22Rv1 (cell line): ENCODE measurements around the gene RAB31.

Experiments
- CTCF ChIP-seq: fragments of 450-650 bp; IDR thresholded peaks from 2 replicates; pipeline ENCODE4 v1.5.1; 2017; ENCODE audit warnings: mild to moderate bottlenecking
- ZFX ChIP-seq: fragments of 450-650 bp; IDR thresholded peaks from 2 replicates; pipeline ENCODE4 v1.6.1; 2017; ENCODE audit warnings: antibody characterized with exemption, borderline replicate concordance

- TF ChIP-seq CTCF: no peak
- no peak for TF ChIP-seq ZFX
Observed at GRCh38 chr18:9688036-9688741, 19.9 kb upstream of the RAB31 start.
